Loucy (cell line): ENCODE results near the gene CRAMP1.

Experiments
- EZH2phosphoT487 ChIP-seq: fragments of 200-600 bp; IDR thresholded peaks from 2 replicates; pipeline ENCODE4 v1.6.1; 2018; ENCODE audit warnings: antibody characterized with exemption, mild to moderate bottlenecking, moderate library complexity, borderline replicate concordance
- TF ChIP-seq, protein P1 (sequence below): fragments of 200-600 bp; sonication (generic); conservative IDR thresholded peaks from 2 replicates; pipeline ENCODE4 v1.5.1; 2014; ENCODE audit warnings: mild to moderate bottlenecking, antibody characterized with exemption, low read length

DNA sequence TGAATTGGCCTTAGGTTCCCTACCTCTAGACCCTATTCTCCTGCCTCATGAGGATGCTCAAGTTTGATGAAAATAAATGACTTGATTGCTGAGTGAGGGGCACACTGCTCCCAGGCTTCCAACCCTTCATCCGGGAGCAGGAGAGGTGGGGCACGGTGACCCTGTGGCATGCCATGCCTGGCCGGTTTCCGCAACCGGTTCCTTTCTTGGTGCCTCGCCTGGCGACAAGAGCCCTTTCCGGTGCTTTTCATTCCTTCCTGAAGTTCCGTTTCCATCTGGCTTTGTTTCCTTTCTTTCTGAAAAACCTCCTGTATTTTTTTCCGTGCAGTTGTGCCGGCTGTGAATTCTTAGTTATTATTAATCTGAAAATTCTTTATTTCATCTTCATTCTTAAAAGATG lies 27.7 kb downstream of the CRAMP1 start:
- TF ChIP-seq, protein P1, sequence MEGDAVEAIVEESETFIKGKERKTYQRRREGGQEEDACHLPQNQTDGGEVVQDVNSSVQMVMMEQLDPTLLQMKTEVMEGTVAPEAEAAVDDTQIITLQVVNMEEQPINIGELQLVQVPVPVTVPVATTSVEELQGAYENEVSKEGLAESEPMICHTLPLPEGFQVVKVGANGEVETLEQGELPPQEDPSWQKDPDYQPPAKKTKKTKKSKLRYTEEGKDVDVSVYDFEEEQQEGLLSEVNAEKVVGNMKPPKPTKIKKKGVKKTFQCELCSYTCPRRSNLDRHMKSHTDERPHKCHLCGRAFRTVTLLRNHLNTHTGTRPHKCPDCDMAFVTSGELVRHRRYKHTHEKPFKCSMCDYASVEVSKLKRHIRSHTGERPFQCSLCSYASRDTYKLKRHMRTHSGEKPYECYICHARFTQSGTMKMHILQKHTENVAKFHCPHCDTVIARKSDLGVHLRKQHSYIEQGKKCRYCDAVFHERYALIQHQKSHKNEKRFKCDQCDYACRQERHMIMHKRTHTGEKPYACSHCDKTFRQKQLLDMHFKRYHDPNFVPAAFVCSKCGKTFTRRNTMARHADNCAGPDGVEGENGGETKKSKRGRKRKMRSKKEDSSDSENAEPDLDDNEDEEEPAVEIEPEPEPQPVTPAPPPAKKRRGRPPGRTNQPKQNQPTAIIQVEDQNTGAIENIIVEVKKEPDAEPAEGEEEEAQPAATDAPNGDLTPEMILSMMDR: no peak
- TF ChIP-seq EZH2phosphoT487: no peak
